Glutamatergic neuron (in vitro differentiated cells): Measurements from ENCODE around the gene PIGL. TPM values are rescaled to one million over a fixed set of nuclear protein-coding genes. Genes with fewer than 3 reads are reported as not detected.

Experiments
- DNase-seq: peaks from one replicate; pipeline ENCODE4 v3.0.0; 2022
- H3K27ac Mint-ChIP-seq: one replicate; pipeline ENCODE4 v1.8.0; 2020; ENCODE audit warnings: mild to moderate bottlenecking, mixed read lengths, inconsistent platforms; ENCODE audit not compliant: unreplicated experiment
- H3K27me3 Mint-ChIP-seq: one replicate; pipeline ENCODE4 v1.8.0; 2020; ENCODE audit warnings: mild to moderate bottlenecking, moderate library complexity, mixed read lengths, inconsistent platforms; ENCODE audit not compliant: unreplicated experiment
- H3K36me3 Mint-ChIP-seq: one replicate; pipeline ENCODE4 v1.8.0; 2020; ENCODE audit warnings: mild to moderate bottlenecking, mixed read lengths, inconsistent platforms; ENCODE audit not compliant: unreplicated experiment
- H3K4me1 Mint-ChIP-seq: one replicate; pipeline ENCODE4 v1.8.0; 2020; ENCODE audit warnings: mild to moderate bottlenecking, low read depth, mixed read lengths, inconsistent platforms; ENCODE audit not compliant: unreplicated experiment
- H3K4me3 Mint-ChIP-seq: one replicate; pipeline ENCODE4 v1.8.0; 2020; ENCODE audit warnings: mild to moderate bottlenecking, mixed read lengths, inconsistent platforms; ENCODE audit not compliant: unreplicated experiment
- H3K9me3 Mint-ChIP-seq: one replicate; pipeline ENCODE4 v1.8.0; 2020; ENCODE audit warnings: mild to moderate bottlenecking, moderate library complexity, mixed read lengths, inconsistent platforms; ENCODE audit not compliant: unreplicated experiment
- CTCF ChIP-seq: fragments of 200-600 bp; sonication (generic); IDR thresholded peaks from one replicate; pipeline ENCODE4 v1.5.0; 2021; ENCODE audit not compliant: partially characterized antibody, unreplicated experiment
- total RNA-seq: library from RNA; stranded (reverse); fragmentation: NEBNext Ultra II Directional; extraction: Animal tissue kit (Norgen Biotek cat#: 25700); gene quantifications from one replicate; pipeline ENCODE4 v1.2.1, GENCODE V29; 2021; ENCODE audit not compliant: unreplicated experiment

Gene PIGL
- total RNA-seq, 1 donor from 2014 or later, result 37.0 TPM

GRCh38 chr17:16339959-16340358 lies 122.9 kb downstream of the PIGL start:
- H3K4me1 Mint-ChIP-seq, result no peaks in the 10 kb centered on the region
- DNase-seq, result no peak
- H3K27ac Mint-ChIP-seq, result no peak overlapping the region
- no peak for TF ChIP-seq CTCF
- no peaks in the 10 kb centered on the region for H3K36me3 Mint-ChIP-seq
- H3K27me3 Mint-ChIP-seq, result peaks cover 5% of the 10 kb centered on the region
- H3K9me3 Mint-ChIP-seq, result peaks cover 2% of the 10 kb centered on the region
- no peak overlapping the region for H3K4me3 Mint-ChIP-seq

GRCh38 chr17:16342979-16343378 lies 126.0 kb downstream of the PIGL start:
- Mint-ChIP-seq H3K4me1 (peaks cover 6% of the 10 kb centered on the region), H3K36me3 (no peaks in the 10 kb centered on the region), H3K27ac (no peak overlapping the region), H3K27me3 (peaks cover 5% of the 10 kb centered on the region), H3K4me3 (no peak overlapping the region), H3K9me3 (peaks cover 2% of the 10 kb centered on the region)
- TF ChIP-seq CTCF, result no peak
- DNase-seq, result no peak

- H3K4me3 Mint-ChIP-seq, result no peak overlapping the region
- no peak for DNase-seq
- no peaks in the 10 kb centered on the region for H3K36me3 Mint-ChIP-seq
- H3K27me3 Mint-ChIP-seq, result peaks cover 2% of the 10 kb centered on the region
- H3K9me3 Mint-ChIP-seq, result peaks cover 2% of the 10 kb centered on the region
- H3K27ac Mint-ChIP-seq, result no peak overlapping the region
- no peak for TF ChIP-seq CTCF
- peaks cover 6% of the 10 kb centered on the region for H3K4me1 Mint-ChIP-seq
Measured at GRCh38 chr17:16343569-16343968, 126.6 kb downstream of the PIGL start.

- peaks cover 8% of the 10 kb centered on the region for H3K4me1 Mint-ChIP-seq
- no peaks in the 10 kb centered on the region for H3K36me3 Mint-ChIP-seq
- TF ChIP-seq CTCF, result no peak
- H3K4me3 Mint-ChIP-seq, result no peak overlapping the region
- H3K9me3 Mint-ChIP-seq, result peaks cover 3% of the 10 kb centered on the region
- H3K27me3 Mint-ChIP-seq, result peaks cover 2% of the 10 kb centered on the region
- no peak overlapping the region for H3K27ac Mint-ChIP-seq
- no peak for DNase-seq
Measured at GRCh38 chr17:16345565-16345964, 128.6 kb downstream of the PIGL start.

- Mint-ChIP-seq H3K4me3 (no peak overlapping the region), H3K27ac (no peak overlapping the region), H3K9me3 (peaks cover 7% of the 10 kb centered on the region), H3K27me3 (peaks cover 2% of the 10 kb centered on the region), H3K36me3 (no peaks in the 10 kb centered on the region), H3K4me1 (peaks cover 11% of the 10 kb centered on the region)
- DNase-seq, result no peak
- no peak for TF ChIP-seq CTCF
Measured at GRCh38 chr17:16346721-16347271, 129.8 kb downstream of the PIGL start.
